Glomerular visceral epithelial cell (primary cell): Measurements from ENCODE around the gene PDLIM5.
"Not testable (repeated sequence)": the region's sequence is repeated elsewhere in the genome, so short reads cannot be mapped to it uniquely, and the experiment has no call there.

Source experiments
- DNase-seq: peaks from one replicate; pipeline ENCODE4 v3.0.0-alpha.2; 2016; ENCODE audit errors: extremely low spot score

PDLIM5 gene

DNA sequence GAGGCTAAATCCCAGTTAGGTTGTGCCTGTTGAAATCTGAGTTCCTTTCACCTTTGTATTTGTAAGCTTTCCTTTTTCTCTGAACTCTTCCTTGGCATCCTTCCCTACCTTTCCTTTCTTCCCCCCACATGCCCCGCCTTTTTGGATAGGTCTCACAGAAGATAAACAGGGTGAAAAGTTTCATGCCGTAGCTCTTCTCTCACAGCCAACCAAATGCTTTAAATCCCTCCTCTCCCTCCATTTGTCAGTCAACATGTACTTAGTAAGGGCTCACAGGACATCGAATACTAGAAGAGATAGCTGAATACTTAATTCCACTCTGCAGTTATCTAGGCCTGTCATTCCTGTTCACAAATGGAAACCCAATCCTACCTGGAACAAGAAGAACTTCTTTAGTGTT is 198.9 kb downstream of the PDLIM5 start:
- DNase-seq: no peak

DNA sequence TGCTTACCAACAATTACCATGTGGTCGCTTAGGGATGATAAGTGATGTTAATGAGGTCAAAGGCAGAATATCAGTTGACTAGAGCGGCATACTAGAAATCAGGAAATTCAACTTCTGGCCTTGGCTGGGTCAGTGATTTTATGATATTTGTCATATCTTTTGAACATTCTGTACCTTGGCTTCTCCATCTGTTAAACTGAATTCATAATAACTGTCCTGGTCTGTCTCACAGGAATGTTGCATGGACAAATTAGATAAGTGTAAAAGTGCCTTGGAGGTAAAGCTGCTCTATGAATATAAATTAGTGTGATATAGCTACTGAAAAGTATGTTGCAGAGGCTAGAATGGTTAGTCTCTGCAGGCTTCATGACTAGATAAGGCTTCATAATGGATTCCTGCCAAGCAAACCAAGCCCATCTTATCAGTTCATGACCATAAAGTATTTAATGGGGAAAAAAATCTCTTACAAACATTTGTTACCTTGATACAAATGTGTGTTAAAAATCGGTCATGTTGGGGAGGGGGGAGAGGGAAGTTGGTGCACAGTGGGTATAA is 201.4 kb downstream of the PDLIM5 start:
- no peak for DNase-seq

GRCh38 chr4:94653984-94654609 is 202.4 kb downstream of the PDLIM5 start:
- DNase-seq: no peak

DNA sequence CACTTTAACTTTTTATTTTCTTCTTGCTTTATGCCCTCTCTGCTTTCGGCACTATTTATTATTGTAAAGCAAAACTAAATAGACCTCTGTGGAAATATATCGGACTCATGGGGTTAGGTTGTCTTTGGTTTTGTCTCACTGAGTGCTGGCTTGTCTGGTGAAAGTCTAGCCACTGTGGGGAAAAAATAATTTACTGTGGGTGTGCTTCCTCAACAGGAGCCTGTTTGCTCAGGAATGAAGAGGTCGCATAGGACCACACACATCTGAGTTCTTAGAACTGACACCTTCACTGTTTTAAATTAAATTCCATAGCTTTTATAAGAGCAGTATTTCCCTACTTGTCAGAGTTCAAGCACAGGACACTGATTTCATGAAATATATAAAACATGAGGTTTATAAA is 203.0 kb downstream of the PDLIM5 start:
- DNase-seq: no peak

DNA sequence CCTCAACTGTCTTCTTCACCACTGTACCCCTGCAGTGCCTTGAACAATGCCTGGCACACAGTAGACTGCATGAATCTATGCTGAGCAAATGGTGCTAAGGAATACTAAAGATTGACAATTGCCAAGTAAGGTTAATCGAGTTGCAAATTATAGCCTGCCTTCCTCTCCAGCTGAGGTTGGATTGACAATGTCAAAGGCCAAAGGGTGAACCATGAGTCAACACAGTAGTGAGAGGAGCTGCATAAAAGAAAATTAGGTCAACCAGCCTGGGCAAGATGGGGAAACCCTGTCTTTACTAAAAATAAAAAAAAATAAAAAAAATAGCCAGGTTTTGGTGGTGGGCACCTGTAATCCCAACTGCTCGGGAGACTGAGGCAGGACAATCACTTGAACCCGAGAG is 208.9 kb downstream of the PDLIM5 start:
- DNase-seq: no peak

- DNase-seq: not testable (repeated sequence)
Observed at GRCh38 chr4:94665021-94665420, 213.3 kb downstream of the PDLIM5 start.

- no peak for DNase-seq
Observed at GRCh38 chr4:94665500-94666404, 214.0 kb downstream of the PDLIM5 start.

DNA sequence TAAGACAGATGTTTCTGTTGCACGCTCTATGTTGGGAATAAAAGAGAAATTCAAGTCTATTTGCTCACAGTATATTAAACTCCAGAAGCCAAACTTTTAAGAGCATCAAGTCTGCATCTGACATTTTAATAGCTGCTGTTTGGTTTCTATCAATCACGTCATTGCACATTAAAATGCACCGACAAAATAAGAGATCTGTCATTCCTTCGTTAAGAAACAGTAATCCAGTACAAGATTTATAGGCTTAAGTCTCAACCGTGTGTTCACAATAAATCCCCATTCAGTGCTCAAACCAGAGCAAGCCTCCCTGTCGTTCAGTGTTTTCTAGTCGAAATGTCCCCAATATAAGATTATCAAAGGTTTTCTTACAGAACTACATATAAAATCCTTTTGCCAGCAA is 217.0 kb downstream of the PDLIM5 start:
- no peak for DNase-seq

DNA sequence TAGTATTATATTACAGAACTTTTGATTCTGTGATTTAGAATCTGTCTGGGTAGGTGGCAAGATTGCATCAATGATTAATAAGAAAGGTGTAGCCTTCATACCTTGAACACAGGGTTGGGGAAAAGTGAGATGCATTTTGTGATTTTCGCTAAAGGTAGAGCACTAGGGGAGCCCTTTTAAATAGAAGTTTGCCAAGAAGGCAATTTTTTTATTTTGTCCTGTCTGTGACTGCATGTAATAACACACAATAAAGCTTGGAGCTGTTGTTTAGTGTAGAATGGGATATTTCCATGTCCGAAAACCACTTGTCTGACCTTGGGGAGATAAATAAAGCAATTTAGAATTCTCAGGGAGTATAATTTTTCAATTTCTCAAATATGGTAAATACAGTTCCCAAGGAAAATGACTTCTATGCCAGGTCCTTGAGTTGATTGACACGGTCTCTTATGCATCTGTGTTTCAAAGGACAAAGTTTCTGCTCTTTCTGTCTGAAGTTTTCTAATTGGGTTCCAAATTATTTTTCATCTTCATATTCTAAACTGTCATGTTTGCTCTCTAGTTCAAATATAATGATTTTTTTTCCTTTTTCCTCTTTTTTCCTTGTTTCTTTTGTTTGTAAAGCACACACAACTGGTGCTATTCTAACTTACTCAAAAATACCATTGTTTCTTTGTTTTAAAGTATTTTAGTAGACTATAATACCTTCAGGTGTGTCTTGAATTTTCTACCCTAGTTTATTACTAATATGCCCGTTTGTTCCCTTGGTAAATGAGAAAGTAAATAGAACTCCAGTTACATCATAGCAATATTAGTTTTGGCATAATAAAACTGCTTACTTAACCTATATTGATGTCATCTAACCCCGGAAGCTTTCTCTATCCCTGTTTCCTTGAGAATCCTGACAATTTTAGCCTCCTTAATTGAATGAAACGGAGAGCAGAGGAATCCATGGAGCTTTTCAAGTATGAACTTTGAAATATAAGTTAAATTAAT is 218.2 kb downstream of the PDLIM5 start:
- no peak for DNase-seq

- DNase-seq: no peak
Observed at GRCh38 chr4:94671113-94671512, 219.4 kb downstream of the PDLIM5 start.

- DNase-seq: no peak
Observed at GRCh38 chr4:94673961-94674360, 222.2 kb downstream of the PDLIM5 start.

GRCh38 chr4:94676970-94677369 is 225.2 kb downstream of the PDLIM5 start:
- no peak for DNase-seq

GRCh38 chr4:94678896-94679295 is 227.2 kb downstream of the PDLIM5 start:
- DNase-seq: no peak

GRCh38 chr4:94680176-94680862 is 228.6 kb downstream of the PDLIM5 start:
- no peak for DNase-seq

- no peak for DNase-seq
Observed at GRCh38 chr4:94686086-94686485, 234.3 kb downstream of the PDLIM5 start.

DNA sequence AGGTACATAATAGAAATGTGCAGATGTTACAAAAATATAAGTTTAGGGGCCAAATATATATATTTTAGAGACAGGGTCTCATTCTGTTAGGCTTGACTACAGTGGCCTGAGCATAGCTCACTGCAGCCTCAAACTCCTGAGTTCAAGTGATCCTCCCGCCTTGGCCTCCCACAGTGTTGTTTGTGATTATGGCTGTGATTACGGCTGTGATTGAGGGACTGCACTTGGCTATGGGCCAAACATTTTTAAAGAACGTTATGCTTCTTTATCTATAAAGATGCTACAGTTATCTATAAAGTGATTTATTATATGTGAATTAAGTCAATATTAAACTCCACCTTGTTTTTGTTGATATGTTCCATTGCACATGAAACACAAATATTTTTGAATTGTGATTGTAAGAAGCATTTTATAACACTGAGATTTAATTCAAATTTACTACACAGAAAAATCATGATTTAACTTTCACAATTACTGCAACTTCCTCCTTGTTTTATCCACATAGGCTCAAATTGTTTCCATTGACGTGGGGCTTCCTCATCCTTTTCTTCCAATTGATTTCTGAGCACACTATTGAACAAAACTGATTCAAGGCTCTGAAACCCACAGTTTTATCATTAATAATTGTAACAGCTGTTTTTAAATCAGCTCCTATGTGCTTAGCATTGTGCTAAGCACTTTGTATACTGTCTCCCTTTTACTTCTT is 237.6 kb downstream of the PDLIM5 start:
- no peak for DNase-seq

DNA sequence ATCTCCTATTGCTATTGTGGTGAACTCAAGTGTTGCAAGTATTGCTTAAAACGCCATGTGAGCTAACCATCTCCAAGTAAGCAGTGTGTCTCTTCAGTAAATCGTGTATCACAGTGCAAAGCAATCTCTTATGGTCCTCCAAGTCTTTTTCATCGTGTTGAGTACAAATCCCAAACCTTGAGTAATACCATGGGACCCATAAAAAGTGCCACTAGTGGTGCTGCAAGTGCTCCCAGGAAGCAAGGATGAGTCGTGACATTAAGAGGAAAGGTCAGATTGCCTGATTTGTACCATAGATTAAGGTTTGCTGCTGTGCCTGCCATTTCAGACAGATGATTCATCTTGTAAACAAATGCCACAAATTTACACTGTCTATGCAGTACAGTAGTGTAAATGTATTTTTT is 239.1 kb downstream of the PDLIM5 start:
- DNase-seq: peak; percentile 13

DNA sequence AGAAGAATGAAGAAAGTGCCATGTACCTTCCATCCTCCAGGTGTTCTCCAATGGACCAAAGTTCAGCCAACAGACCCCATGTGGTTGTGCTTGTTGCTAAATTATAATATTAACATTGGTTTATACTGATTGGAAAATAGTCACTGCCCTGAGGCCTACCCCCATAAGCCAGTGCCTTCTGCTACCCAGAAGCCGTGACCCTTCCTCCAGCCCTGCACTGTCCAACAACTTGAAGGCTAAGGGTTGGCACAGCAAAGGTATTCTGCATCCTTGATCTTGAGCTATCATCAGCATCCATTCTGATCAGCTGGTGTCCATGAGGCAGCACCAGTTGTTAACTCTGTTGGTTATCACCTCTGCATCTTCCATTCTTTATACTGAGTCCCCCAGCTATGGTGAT is 239.8 kb downstream of the PDLIM5 start:
- no peak for DNase-seq

GRCh38 chr4:94695384-94695783 is 243.6 kb downstream of the PDLIM5 start:
- no peak for DNase-seq

GRCh38 chr4:94698187-94698586 is 246.4 kb downstream of the PDLIM5 start:
- DNase-seq: no peak

GRCh38 chr4:94700298-94700697 is 248.6 kb downstream of the PDLIM5 start:
- DNase-seq: no peak
